SIG-M5 (cell line): ENCODE results near the gene RABGAP1L.
"Not testable (repeated sequence)": the region's sequence is repeated elsewhere in the genome, so short reads cannot be mapped to it uniquely, and the experiment has no call there.

ENCODE experiments used
- DNase-seq: peaks from one replicate; lab custom pipeline; 2025; lab: John Stamatoyannopoulos, UW

Gene RABGAP1L

DNA sequence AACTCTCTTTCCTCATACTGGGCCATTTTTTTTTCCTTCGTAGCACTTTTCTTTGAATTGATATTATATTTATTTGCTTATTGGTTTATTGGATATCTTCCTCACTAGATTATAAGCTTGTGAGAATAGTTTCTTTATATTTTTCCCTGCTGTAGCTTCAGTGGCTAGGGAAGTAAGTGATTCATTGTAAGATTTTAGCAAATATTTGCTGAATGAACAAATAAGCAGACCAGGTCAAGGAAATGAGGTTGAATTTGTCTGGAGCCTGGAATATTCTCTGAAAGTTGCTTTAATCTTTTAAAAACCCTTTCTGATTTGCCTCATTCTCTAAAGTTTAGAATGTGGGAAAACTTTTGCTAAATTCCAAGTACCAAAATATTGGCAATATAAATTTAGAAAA lies 80.2 kb downstream of the RABGAP1L start:
- no peak for DNase-seq

DNA sequence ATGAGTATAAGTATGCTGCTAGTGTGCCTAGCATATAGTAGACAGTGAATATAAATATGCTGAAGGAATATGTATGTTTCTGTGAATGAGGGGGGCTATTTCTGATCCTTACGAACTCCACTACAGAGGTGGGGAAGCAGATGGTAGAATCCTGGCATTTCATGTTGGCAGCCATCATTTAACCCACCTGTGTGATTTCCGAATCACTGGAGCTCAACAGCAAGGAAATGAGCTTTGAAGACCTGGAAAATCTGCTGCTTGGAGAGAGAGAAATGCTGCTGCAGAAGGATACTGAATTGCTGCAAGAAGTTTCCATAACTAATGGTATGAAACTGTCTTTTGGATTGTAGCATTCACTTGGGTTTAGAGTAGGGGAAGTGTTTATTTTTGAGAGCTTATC lies 83.5 kb downstream of the RABGAP1L start:
- DNase-seq = no peak

DNA sequence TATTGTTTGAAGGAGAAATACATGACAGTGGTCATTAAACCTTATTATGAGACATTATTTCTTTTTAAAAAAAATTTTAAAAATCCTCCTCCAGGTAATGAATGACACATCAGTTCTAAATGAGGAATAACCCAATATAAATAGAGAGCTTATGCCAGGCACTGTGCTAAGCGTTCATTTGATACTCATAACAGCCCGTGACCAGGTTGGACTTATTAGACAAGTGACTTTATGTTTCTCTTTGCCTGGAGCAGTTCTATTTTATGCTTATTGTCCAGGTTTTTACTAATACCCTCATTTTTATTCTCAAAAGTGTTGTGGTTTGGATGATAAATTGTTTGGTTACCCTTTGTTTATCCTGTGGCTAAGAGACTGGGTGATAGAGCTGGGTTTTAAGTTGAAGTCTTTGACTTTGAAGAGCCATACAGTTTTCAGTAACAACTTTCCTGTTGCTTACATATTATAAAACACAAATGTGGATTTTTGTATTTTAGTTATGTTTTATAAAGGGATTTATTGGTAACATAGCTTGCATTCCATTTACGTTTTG lies 84.2 kb downstream of the RABGAP1L start:
- no peak for DNase-seq

DNA sequence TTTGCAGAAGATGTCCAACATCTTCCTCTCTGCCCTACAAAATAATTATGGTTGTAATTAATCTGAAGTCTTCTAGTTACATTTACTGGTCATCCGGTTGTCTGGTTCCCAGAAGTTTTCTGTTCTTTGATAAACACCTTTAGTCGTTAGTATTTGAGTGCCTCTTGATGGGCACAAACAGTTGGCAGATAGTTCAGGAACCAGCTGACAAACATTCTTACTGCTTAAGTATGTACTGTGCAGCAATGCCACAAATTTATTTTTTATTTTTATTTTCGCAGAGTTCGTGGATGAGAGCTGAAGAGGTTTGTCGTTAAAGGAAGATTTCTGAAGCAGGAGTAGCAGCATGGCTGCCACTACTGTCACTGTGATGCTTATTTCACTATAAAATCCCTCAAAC lies 84.7 kb downstream of the RABGAP1L start:
- no peak for DNase-seq

DNA sequence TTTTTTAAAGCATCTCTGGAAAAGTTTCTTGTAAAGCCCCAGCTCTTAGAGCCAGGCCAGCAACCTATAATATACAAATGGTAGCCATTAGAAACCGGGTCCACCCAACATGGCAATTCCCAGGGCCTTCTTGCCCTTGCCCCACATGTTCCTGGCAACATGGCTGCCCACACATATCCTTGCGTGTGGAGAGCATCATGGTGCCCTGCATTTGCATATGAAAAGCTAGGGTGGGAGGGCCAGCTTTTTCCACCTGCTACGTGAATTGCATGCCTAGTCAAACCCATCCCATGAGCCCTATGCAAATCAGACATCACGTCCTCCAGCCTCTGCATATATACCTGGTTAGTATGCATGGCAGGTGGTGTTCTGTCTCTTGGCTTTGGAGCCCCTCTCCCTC lies 88.2 kb downstream of the RABGAP1L start:
- no peak for DNase-seq

DNA sequence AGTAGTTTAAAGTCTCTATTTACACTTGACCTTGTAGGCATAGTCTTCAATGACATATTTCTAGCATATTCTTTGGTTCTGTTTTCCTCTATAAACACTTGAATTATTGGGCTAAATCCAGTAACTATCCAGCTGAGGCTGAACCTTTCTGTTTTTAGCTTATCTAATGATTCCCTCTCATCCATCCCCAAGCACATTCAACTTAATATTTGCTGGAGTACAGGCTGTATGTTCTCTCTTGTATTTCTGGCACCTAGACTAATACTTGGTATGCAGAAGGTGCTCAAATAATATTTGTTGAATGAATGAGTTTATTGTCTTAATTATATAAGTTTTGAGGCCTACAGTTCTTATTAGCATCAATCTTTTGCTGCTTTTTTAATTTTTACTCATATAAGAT lies 88.7 kb downstream of the RABGAP1L start:
- DNase-seq = no peak

DNA sequence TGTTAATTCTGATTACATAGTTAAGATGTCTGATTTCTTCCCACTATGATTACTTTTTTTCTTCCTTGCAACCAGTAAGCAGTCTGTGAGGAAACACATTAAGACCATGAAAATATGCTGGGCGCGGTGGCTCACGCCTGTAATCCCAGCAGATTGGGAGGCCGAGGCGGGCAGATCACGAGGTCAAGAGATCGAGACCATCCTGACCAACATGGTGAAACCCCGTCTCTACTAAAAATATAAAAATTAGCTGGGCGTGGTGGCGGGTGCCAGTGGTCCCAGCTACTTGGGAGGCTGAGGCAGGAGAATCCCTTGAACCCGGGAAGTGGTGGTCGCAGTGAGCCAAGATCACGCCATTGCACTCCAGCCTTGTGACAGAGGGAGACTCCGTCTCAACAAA lies 97.1 kb downstream of the RABGAP1L start:
- DNase-seq = not testable (repeated sequence)

DNA sequence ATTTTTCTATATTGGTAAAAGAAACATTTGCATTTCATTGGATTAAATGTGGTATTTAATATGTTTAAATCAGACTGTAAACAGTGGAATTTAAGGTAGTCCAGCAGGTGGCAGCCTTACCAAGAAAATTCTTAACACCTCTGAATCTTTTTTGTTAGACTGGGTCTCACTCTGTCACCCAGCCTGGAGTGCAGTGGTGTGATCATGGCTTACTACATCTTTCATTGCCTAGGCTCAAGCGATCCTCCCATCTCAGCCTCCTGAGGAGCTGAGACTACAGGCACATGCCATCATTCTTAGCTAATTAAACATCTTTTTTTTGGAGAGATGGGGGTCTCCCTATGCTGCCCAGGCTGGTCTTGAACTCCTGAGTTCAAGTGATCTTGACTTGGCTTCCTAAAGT lies 98.8 kb downstream of the RABGAP1L start:
- no peak for DNase-seq

DNA sequence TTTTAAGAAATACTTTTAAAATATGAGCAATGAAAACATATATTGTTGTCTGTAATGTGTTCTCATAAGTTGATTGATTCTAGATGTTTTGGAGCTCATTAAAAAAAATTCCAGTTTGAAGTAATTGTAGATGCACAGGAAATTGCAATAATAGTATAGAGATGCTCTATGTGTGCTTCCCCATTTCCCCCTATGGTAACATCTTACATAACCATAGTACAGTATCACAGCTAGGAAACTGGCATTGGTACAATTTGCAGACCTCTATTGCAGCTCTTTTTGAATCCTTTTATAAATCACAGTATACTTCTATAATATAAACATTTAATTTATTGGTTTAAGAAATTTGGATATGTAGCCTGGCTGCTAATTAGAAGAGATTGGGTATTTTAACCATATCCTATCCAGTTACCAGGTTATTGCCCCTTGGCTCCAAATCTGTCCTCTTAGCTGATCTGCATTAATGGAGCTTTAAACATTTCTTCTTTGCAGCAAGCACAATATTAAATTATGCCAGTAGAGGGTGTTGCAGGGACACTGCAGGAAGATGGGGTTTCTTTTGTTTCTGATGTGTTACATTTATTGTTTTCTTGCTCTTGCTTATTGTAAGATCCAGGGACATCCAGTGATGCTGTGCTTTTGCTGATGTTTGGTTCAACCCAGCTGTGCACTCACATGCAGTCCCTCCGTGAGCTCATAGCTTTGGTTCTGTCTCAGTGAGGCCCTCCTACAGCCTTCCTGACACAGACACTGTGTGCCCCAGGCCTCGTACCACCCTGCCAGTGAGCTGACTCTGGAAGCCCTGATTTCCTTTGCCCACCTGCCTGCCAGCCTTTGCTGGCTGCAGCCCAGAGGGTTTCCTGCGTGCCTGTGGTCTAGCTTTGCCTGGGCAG lies 103.3 kb downstream of the RABGAP1L start:
- no peak for DNase-seq

DNA sequence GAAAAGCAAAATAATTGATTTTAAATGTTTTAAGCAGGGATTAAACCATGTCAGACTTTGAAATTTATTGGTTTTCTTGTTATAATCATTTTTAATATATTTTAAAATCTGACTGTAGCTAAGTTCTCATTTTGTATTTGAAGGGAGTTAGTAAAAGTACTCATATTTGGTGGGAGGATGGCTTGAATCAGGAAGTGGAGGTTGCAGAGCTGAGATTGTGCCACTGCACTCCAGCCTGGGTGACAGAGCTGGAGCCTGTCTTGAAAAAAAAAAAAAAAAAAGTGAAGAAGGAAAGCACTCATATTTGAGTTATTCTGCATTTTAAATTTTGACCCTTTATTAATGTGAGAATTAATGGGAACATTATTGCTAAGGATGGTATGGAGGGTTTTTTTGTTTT lies 106.0 kb downstream of the RABGAP1L start:
- DNase-seq = no peak

DNA sequence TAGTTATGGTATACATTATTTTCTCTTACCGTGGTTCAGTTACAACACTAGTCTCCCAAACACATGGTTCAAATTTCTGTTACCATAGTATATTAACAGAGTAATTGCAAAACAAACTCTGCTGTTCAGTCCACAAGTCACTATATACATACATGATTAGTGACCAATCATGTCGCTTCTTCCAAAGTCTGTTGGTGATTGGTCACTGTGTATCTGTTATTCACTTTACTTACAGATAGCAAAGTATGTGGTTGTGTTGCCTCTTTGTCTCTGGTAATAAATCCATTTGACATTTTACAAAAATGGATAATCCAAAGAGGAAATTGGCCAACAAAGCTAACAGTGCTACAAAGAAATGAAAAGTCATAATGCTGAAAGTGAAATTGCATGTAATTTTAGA lies 107.2 kb downstream of the RABGAP1L start:
- no peak for DNase-seq

DNA sequence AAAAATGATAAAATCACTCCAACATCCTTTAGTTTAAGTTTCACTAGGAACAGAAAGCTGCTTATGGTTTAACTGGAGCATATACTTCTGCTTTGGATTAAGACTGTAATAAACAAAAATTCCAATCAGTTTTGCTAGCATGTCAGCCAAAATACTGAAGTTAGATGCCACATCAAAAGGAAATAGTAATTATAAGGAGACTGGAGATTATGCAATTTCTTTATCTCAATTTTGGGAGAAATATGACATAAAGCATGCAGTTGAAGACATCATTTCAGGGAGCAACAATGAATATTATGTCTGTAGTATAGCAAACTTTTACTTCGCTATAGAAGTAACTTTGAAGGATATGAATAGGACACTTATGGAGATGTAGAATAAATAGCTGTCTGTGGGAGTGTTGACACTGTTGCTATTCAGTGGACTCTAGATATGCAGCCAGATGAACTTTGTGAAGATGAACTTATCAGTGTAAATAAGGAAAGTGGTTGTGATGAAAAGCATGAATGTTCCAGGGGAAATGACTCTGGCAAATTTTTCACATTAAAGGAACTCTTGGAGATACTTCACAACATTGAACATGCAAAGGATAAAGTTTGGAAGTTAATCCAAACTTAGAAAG lies 107.8 kb downstream of the RABGAP1L start:
- no peak for DNase-seq

DNA sequence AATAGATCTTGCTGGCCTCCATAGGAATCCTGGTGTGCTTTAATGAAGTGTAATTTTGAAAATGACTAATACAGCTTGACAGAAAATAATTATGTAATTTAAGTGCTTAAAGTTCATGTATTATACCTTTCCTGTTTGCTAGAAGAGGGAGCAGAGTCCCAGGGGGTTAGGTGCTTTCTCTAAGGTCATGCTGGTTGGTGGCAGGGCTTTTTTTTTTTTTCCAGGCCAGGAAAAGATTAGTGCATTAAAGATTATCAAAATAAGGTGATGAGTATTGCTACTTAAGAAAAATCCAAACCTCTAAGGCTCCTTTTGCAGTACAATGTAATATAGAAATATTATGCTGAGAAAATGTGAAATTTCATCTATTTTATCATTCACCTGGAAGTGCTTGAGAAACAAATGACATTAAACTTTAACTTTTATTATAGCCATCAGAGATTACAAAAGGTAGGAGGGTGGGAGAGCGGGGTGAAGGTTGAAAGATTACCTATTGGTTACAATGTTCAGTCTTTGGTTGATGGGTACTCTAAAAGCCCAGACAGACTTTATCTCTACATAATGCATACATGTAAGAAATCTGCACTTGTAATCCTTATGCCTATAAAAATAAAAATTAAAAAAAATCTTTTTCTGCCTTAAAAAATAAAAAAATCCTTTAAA lies 110.8 kb downstream of the RABGAP1L start:
- DNase-seq = no peak

DNA sequence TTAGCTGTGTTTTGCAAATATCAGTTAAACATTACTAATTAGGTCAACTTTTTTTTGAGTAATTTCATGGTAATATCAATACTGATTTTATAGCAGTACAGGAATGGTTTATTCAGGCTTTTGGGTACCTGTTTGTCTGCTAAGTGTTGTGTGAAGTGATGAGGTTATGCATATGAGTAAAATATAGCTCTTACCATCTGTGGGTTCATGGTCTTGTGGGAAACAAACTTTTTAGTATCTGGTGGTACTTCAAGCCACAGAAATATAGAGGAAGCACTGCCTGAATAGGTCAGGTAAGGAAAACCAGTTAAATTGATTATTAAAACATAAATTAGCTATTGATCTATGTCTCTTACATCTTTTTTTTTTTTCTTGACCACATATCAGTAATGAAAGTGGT lies 113.9 kb downstream of the RABGAP1L start:
- no peak for DNase-seq

DNA sequence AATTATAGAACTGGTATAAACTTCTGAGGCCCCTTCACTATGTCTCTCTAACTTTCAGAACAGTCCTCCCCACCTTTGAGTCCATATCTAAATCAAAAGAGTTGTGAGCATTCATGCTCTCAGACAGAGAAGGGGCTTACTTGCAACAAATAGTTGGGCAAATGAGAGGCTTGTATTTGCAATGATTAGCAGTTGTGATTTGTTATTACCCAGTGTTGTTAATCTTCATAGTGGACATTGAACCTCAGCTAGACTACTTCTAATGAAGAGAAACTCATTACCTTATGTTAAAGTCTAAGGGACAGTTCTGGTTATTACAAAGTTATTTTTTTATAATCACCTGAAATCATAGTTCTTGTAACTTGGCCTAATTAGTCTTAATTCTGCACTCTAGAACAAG lies 114.5 kb downstream of the RABGAP1L start:
- DNase-seq = no peak

DNA sequence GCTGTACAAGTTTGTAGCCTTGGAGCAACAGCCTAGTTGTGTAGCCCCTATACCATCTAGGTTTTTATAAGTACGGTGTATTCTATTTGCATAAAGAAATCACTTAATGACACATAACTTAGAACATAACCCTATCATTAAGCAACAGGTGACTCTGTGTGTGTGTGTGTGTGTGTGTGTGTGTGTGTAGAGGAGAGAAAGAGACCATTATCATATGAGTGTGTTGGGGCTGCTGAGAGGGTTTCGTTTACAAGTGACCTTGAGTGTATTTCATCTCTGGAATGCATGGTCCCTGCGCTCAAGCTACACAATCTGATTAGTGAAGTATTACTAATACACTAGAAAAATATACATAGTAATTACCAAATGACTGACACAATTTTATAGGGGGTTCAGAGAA lies 115.1 kb downstream of the RABGAP1L start:
- DNase-seq = no peak

DNA sequence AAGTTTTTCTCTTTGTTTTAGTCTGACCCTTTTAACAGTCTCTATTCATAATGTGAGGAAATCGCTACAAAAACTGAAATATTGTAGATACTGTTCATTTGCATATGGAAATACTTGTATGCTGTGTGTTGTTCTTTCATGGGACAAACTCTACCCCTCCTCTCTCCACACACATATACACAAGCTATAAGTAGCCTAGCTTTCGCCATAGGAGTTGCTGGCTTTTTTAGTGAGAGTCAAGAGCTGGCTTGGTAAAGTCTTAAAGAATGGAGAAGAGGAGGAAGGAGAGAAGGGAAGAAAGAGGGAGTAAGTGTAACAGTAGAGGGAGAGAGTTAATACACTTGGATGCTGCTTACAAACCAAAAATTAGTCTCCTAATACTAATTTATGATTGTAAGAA lies 115.6 kb downstream of the RABGAP1L start:
- no peak for DNase-seq

DNA sequence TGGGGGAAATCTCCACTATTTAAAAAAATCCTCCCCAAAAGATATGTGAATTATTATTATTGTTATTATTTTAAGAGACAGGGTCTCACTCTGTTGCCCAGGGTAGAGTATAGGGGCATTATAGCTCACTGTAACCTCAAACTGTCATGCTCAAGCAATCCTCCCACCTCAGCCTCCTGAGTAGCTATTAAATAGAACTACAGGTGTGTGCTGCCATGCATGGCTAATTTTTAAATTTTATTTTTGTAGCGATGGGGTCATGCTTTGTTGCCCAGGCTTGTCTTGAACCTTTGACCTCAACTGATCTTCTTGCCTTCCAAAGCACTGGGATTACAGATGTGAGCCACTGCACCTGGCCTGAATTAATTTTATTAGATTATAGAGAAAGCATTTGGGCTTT lies 116.8 kb downstream of the RABGAP1L start:
- DNase-seq = no peak

DNA sequence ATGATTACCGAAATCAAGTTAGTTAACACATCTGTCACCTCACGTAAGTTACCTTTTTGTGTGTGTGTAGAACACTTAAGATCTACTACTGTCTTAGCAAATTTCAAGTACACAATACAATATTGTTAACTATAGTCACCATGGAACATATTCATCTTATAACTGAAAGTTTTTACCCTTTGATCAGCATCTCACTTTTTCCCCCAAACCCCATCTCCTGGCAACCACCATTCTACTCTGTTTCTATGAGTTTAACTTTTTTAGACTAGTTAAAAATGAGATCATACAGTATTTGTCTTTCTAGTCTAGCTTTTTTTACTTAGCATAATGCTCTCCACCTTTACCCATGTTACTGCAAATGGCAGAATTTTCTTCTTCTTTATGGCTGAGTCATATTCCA lies 124.7 kb downstream of the RABGAP1L start:
- no peak for DNase-seq

DNA sequence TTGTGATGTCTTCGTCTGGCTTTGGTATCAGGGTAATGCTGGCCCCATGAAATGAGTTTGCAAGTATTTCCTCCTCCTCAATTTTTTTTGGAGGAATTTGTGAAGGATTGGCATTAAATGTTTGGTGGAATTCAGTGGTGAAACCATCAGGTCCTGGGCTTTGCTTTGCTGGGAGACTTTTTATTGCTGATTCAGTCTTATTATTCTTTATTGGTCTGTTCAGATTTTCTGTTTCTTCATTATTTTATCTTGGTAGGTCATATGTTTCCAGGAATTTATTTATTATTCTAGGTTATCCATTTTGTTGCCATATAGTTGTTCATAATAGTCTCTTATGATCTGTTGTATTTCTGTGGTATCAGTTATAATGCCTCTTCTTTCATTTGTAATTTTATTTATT lies 126.7 kb downstream of the RABGAP1L start:
- DNase-seq = no peak

DNA sequence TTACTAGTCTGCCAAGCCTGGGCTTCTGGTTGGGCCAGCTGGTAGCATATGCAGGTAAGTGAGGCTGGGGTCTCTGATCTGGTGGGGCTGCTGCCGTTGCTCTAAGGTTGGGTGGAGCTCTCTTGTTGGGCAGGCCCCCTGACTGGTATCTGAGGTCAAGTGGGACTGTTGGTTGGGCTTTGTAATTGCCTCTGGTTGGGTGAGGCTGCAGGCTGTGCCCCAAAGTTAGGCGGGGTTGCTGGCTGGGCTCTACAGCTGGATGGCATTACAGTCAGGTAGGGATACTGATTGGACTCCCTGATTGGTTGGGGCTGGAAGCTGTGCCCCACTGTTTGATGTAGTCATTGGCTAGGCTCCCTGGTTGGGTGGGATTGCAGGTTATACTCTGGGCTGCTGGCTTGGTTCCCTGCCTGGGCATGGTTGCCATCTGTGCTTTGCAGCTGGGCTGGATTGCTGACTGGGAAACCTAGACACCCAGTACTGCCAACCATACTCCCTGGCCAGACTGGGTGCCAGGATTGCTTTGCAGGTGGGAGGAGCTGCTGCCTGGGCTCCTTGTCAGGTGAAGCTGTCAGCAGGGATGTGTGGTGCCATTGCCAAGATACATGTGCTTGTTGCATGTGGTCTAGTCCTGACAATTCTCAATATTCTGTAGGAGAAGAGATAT lies 130.5 kb downstream of the RABGAP1L start:
- no peak for DNase-seq

DNA sequence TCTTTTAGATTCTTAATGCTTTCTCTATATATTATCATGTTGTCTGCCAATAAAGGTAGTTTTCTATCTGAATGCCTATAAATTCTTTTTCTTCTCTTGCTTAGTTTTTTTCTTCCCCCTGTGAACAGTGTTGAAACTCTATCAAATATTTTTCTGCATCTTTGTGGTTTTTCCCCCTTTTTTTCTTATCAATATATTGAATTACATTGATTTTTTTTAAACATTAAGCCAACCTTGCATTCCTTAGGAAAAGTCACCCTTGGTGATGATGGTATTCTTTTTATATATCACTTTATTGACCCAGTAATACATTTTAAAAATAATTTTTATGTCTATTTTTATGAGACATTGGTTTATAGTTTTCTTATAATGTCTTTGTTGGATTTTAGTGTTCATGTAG lies 131.7 kb downstream of the RABGAP1L start:
- DNase-seq = no peak
